Gastrocnemius medialis (tissue), 4 donors: Measurements from ENCODE around the gene EGFL7. TPM values are rescaled to one million over a fixed set of nuclear protein-coding genes. Genes with fewer than 3 reads are reported as not detected.

Experiments
- ATAC-seq, 2 donors: fragments of 150-250 bp; one replicate each; pipeline ENCODE4 v1.9.1; 2016
- DNase-seq, 2 donors: peaks; one replicate each; pipeline ENCODE4 v3.0.0-alpha.2; 2019
- H3K27ac ChIP-seq, 4 donors: fragments of 200-600 bp; sonication (generic); 1 replicate in 1 of 4; 2 replicates in 3 of 4; pipeline ENCODE4 v1.5.1; 2016 to 2018; ENCODE audit warnings: mild to moderate bottlenecking in 2 of 4, moderate library complexity in 1 of 4
- H3K27me3 ChIP-seq, 3 donors: fragments of 200-600 bp; sonication (generic) in 2 of 3; 1 replicate in 1 of 3; 2 replicates in 2 of 3; pipeline versions ENCODE4 v1.5.1 to v1.6.0; 2016 to 2019; ENCODE audit warnings: mild to moderate bottlenecking in 1 of 3, moderate library complexity in 1 of 3
- H3K36me3 ChIP-seq, 2 donors: fragments of 200-600 bp; sonication (generic) in 1 of 2; one replicate each; pipeline ENCODE4 v1.5.1; 2017 to 2018
- H3K4me1 ChIP-seq, 2 donors: fragments of 200-600 bp; sonication (generic) in 1 of 2; one replicate each; pipeline ENCODE4 v1.5.1; 2016 to 2017; ENCODE audit warnings: mild to moderate bottlenecking in 2 of 2
- H3K4me3 ChIP-seq, 4 donors: fragments of 200-600 bp; sonication (generic) in 3 of 4; 1 replicate in 1 of 4; 2 replicates in 3 of 4; pipeline ENCODE4 v1.5.1; 2016 to 2019; ENCODE audit warnings: mild to moderate bottlenecking in 2 of 4
- H3K9me3 ChIP-seq, 3 donors: fragments of 200-600 bp; sonication (generic) in 2 of 3; 1 replicate in 1 of 3; 2 replicates in 2 of 3; pipeline ENCODE4 v1.5.1; 2016 to 2019
- CTCF ChIP-seq, 5 experiments: fragments of 450-650 bp in 3 of 5; fragments of 200-600 bp in 2 of 5; sonication (generic) in 2 of 5; IDR thresholded peaks in 4 of 5; conservative IDR thresholded peaks in 1 of 5; 1 replicate in 4 of 5; 2 replicates in 1 of 5; pipeline ENCODE4 v1.5.1; 2016 to 2019; ENCODE audit warnings: antibody characterized with exemption in 5 of 5, mild to moderate bottlenecking in 3 of 5, moderate library complexity in 3 of 5
- POLR2A ChIP-seq, 2 donors: fragments of 450-650 bp; IDR thresholded peaks; one replicate each; pipeline ENCODE4 v1.6.1; 2017; ENCODE audit warnings: antibody characterized with exemption in 2 of 2, mild to moderate bottlenecking in 2 of 2, moderate library complexity in 2 of 2
- in situ Hi-C, 4 donors: fragments of 200-750 bp; cut with MboI; loops; one replicate each; pipeline versions ENCODE4 v1.15.0 to v1.8.0; 2017; ENCODE audit warnings: low sequenced_read_pairs in 4 of 4
- intact Hi-C: fragments of 100-400 bp; cut with DNase I; formaldehyde crosslinking; loops from one replicate; pipeline ENCODE4 v1.15.1; 2023; ENCODE audit warnings: low total_unique reads
- total RNA-seq, 4 donors: library from RNA; depleted of rRNA; stranded (reverse); fragments of >200 nt; gene quantifications; one replicate each; pipeline versions ENCODE4 v1.1.0 to v1.2.3, GENCODE V29; 2016

Gene EGFL7
- total RNA-seq, 4 donors from 2014 or later: 37.4 to 74.7 (median 49.0) TPM

GRCh38 chr9:136678034-136678433 is 15.3 kb downstream of the EGFL7 start:
- in situ Hi-C loops (no loop called here), intact Hi-C loops (no loop called here)
- Histone ChIP-seq H3K36me3 (peaks cover 0 to 4% of the 10 kb centered on the region in 2 donors), H3K27me3 (no peaks in the 10 kb centered on the region), H3K4me1 (peaks cover 18 to 25% of the 10 kb centered on the region in 2 donors), H3K9me3 (no peaks in the 10 kb centered on the region), H3K27ac (no peak overlapping the region), H3K4me3 (no peak overlapping the region)
- TF ChIP-seq CTCF (IDR thresholded peaks at IDR 0.05 in 4 of 5, conservative IDR thresholded peaks at IDR 0.05 in 1 of 5) (no peak), POLR2A (IDR thresholded peaks at IDR 0.05) (no peak)
- DNase-seq (no peak), ATAC-seq (no peak)

- H3K27ac ChIP-seq: peak overlapping the region in 3 of 4 donors; percentile 70 to 79 (median 72)
- no peak for DNase-seq
- intact Hi-C loops: no loop called here
- H3K27me3 ChIP-seq: no peaks in the 10 kb centered on the region
- no peaks in the 10 kb centered on the region for H3K9me3 ChIP-seq
- H3K4me3 ChIP-seq: no peak overlapping the region
- H3K4me1 ChIP-seq: peaks cover 18 to 25% of the 10 kb centered on the region in 2 donors
- TF ChIP-seq POLR2A (IDR thresholded peaks at IDR 0.05): no peak
- no peak for TF ChIP-seq CTCF (IDR thresholded peaks at IDR 0.05 in 4 of 5, conservative IDR thresholded peaks at IDR 0.05 in 1 of 5)
- in situ Hi-C loops: no loop called here
- peaks cover 0 to 4% of the 10 kb centered on the region in 2 donors for H3K36me3 ChIP-seq
- no peak for ATAC-seq
Observed at GRCh38 chr9:136678624-136679023, 15.9 kb downstream of the EGFL7 start.

GRCh38 chr9:136679431-136679941 is 16.8 kb downstream of the EGFL7 start:
- ATAC-seq (peak; percentile 86 to 90), DNase-seq (peak; percentile 75 to 87)
- in situ Hi-C loops: no loop called here
- H3K27ac ChIP-seq: peak overlapping the region; percentile 70 to 79 (median 76)
- H3K4me1 ChIP-seq: peaks cover 18 to 25% of the 10 kb centered on the region in 2 donors
- TF ChIP-seq CTCF (IDR thresholded peaks at IDR 0.05 in 4 of 5, conservative IDR thresholded peaks at IDR 0.05 in 1 of 5) (no peak), POLR2A (IDR thresholded peaks at IDR 0.05) (peak in 1 of 2 donors; percentile 26)
- H3K27me3 ChIP-seq: no peaks in the 10 kb centered on the region
- peaks cover 0 to 4% of the 10 kb centered on the region in 2 donors for H3K36me3 ChIP-seq
- no peaks in the 10 kb centered on the region for H3K9me3 ChIP-seq
- H3K4me3 ChIP-seq: peak overlapping the region in 1 of 4 donors; percentile 16
- intact Hi-C loops: no loop called here

- Histone ChIP-seq H3K27ac (no peak overlapping the region), H3K27me3 (no peaks in the 10 kb centered on the region), H3K36me3 (peaks cover 0 to 4% of the 10 kb centered on the region in 2 donors), H3K4me1 (peaks cover 28 to 36% of the 10 kb centered on the region in 2 donors), H3K9me3 (no peaks in the 10 kb centered on the region), H3K4me3 (no peak overlapping the region)
- DNase-seq: no peak
- TF ChIP-seq POLR2A (IDR thresholded peaks at IDR 0.05): no peak
- TF ChIP-seq CTCF (IDR thresholded peaks at IDR 0.05 in 4 of 5, conservative IDR thresholded peaks at IDR 0.05 in 1 of 5): no peak
- no peak for ATAC-seq
- intact Hi-C loops (no loop called here), in situ Hi-C loops (no loop called here)
Observed at GRCh38 chr9:136681029-136681428, 18.3 kb downstream of the EGFL7 start.
